Neural cell (in vitro differentiated cells): ENCODE results near the gene GASK1A. TPM values are rescaled to one million over a fixed set of nuclear protein-coding genes. Genes with fewer than 3 reads are reported as not detected.
"Not testable (repeated sequence)": the region's sequence is repeated elsewhere in the genome, so short reads cannot be mapped to it uniquely, and the experiment has no call there.

Source experiments
- H2AFZ ChIP-seq: fragments of 200-600, 300-800 bp; sonication (generic), shearing (Covaris generic); 2 replicates; pipeline ENCODE4 v1.6.0; 2014; ENCODE audit warnings: low read depth, mild to moderate bottlenecking, antibody characterized with exemption, low read length, moderate library complexity
- H3F3A ChIP-seq: fragments of 200-600 bp; shearing (Covaris generic); 2 replicates; pipeline ENCODE4 v1.6.1; 2016; ENCODE audit warnings: mild to moderate bottlenecking, moderate library complexity, mixed read lengths, antibody characterized with exemption, low read length; ENCODE audit not compliant: insufficient read depth, poor library complexity, severe bottlenecking
- H3K27ac ChIP-seq: fragments of 200-600, 300-800 bp; sonication (generic), shearing (Covaris generic); 2 replicates; pipeline ENCODE4 v1.5.1; 2014; ENCODE audit warnings: mild to moderate bottlenecking, low read length, moderate library complexity
- H3K27me3 ChIP-seq: fragments of 300-800, 200-600 bp; sonication (generic), shearing (Covaris generic); 2 replicates; pipeline ENCODE4 v1.6.0; 2014; ENCODE audit warnings: mild to moderate bottlenecking, low read depth, low read length, moderate library complexity; ENCODE audit not compliant: insufficient read depth
- H3K36me3 ChIP-seq: fragments of 300-800, 200-600 bp; sonication (generic), shearing (Covaris generic); 2 replicates; pipeline ENCODE4 v1.5.1; 2014; ENCODE audit warnings: mild to moderate bottlenecking, antibody characterized with exemption, low read length, moderate library complexity; ENCODE audit not compliant: insufficient read depth
- H3K4me2 ChIP-seq: fragments of 300-800, 200-600 bp; sonication (generic), shearing (Covaris generic); 2 replicates; pipeline ENCODE4 v1.6.0; 2014; ENCODE audit warnings: mild to moderate bottlenecking, low read length
- H3K4me3 ChIP-seq: fragments of 300-800, 200-600 bp; sonication (generic), shearing (Covaris generic); 2 replicates; pipeline ENCODE4 v1.5.1; 2014; ENCODE audit warnings: mild to moderate bottlenecking, low read length, moderate library complexity
- H3K79me2 ChIP-seq: fragments of 200-600 bp; shearing (Covaris generic); replicated peaks from 2 replicates; pipeline ENCODE4 v1.6.0; 2014; ENCODE audit warnings: mild to moderate bottlenecking, low read length, moderate library complexity; ENCODE audit not compliant: insufficient read depth
- H3K9ac ChIP-seq: fragments of 300-800, 200-600 bp; sonication (generic), shearing (Covaris generic); 2 replicates; pipeline ENCODE4 v1.6.1; 2016; ENCODE audit warnings: mild to moderate bottlenecking, low read length, mixed read lengths
- H3K9me2 ChIP-seq: fragments of 200-600 bp; shearing (Covaris generic); 2 replicates; pipeline ENCODE4 v1.6.1; 2016; ENCODE audit warnings: mild to moderate bottlenecking, low read length, mixed read lengths; ENCODE audit not compliant: insufficient read depth
- H3K9me3 ChIP-seq: fragments of 200-600, 300-800 bp; sonication (generic), shearing (Covaris generic); 2 replicates; pipeline ENCODE4 v1.6.1; 2016; ENCODE audit warnings: mild to moderate bottlenecking, mixed run types, low read length, moderate library complexity, mixed read lengths
- H4K20me1 ChIP-seq: fragments of 200-600 bp; shearing (Covaris generic); 2 replicates; pipeline ENCODE4 v1.6.1; 2016; ENCODE audit warnings: mild to moderate bottlenecking, mixed run types; ENCODE audit not compliant: insufficient read depth
- EP300 ChIP-seq: fragments of 450-650 bp; conservative IDR thresholded peaks from 2 replicates; pipeline ENCODE4 v1.6.1; 2014; ENCODE audit warnings: antibody characterized with exemption, mild to moderate bottlenecking, moderate library complexity; ENCODE audit not compliant: poor library complexity, severe bottlenecking
- POLR2AphosphoS5 ChIP-seq: IDR thresholded peaks from 2 replicates; pipeline ENCODE4 v1.6.1; 2012
- RAD21 ChIP-seq: fragments of 450-650 bp; conservative IDR thresholded peaks from 2 replicates; pipeline ENCODE4 v1.6.1; 2014; ENCODE audit warnings: antibody characterized with exemption, mild to moderate bottlenecking, moderate library complexity
- SMC3 ChIP-seq: fragments of 450-650 bp; conservative IDR thresholded peaks from 2 replicates; pipeline ENCODE4 v1.6.1; 2014; ENCODE audit warnings: antibody characterized with exemption, mild to moderate bottlenecking, moderate library complexity; ENCODE audit not compliant: poor library complexity
- TAF1 ChIP-seq: IDR thresholded peaks from 2 replicates; pipeline ENCODE4 v1.6.1; 2012; ENCODE audit warnings: low read depth
- polyA plus RNA-seq: library from polyadenylated mRNA; depleted of rRNA; stranded (reverse); fragments of >200 nt; gene quantifications from 2 replicates; pipeline ENCODE4 v1.2.3, GENCODE V29; 2014
- TF ChIP-seq, protein P1 (sequence below): fragments of 450-650 bp; IDR thresholded peaks from 2 replicates; pipeline ENCODE4 v1.5.1; 2014; ENCODE audit warnings: antibody characterized with exemption, mild to moderate bottlenecking, moderate library complexity; ENCODE audit not compliant: poor library complexity, severe bottlenecking
- TF ChIP-seq, protein P2 (sequence below): IDR thresholded peaks from 2 replicates; pipeline ENCODE4 v1.6.1; 2012; ENCODE audit warnings: borderline replicate concordance

The GASK1A gene
- polyA plus RNA-seq, 1 donor from 2014 or later = not detected

DNA sequence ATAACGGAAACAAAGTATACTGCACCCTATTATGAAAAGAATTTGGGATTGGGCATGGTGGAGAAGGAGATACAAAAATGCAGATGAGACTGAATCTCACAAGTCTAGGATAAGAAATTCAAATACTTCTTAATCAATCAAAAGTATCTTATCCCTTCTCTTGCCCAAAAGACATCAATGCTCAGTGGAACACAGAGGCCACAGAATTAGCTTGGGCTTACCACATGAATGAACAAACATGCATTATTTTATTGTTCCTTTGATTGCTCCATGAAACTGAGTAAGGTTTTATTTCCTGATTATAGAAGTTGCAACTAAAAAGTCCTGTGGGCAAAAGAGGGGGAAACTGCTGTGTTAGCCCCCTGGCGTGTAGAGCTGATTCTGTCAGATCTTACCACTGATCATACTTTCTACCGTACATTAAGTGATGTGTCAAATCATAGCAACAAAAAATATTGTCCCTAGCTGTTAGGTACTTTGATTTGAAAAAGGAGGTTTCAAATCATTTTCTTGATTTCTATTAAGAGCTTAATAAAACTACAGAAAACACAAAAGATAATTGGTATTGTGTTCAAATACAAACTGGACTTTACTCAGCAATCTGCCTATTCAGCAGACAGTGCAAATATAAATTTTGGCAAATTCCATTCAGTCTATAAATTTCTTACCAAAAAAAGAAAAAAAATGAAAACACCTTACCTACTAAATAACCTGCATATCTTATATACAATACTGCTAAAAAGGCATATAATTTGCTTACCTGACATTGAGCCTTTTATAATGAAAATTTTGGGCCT, 7.9 kb upstream of the GASK1A start:
- Histone ChIP-seq H3K79me2 (no peaks in the 10 kb centered on the region), H3K4me2 (no peak overlapping the region), H3K27ac (no peak overlapping the region), H3K9ac (no peak overlapping the region), H4K20me1 (no peaks in the 10 kb centered on the region), H3K9me3 (peaks cover 5% of the 10 kb centered on the region), H3K27me3 (no peaks in the 10 kb centered on the region), H3K9me2 (no peaks in the 10 kb centered on the region), H3K4me3 (no peak overlapping the region), H3K36me3 (no peaks in the 10 kb centered on the region), H3F3A (no peaks in the 10 kb centered on the region), H2AFZ (no peak overlapping the region)
- no peak for TF ChIP-seq TAF1

DNA sequence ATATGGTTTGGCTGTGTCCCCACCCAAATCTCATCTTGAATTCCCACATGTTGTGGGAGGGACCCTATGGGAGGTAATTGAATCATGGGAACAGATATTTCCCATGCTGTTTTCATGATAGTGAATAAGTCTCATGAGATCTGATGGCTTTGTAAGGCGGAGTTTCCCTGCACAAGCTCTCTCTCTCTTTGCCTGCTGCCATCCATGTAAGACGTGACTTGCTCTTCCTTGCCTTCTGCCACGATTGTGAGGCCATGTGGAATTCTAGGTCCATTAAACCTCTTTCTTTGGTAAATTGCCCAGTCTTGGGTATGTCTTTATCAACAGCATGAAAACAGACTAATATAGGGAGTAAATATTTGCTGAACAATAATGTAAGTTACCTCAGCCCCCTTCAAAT, 4.2 kb upstream of the GASK1A start:
- not testable (repeated sequence) for H3K27ac ChIP-seq, H3K79me2 ChIP-seq, H3K9me3 ChIP-seq, H3K36me3 ChIP-seq, H2AFZ ChIP-seq, H3K9ac ChIP-seq, H4K20me1 ChIP-seq, H3K4me2 ChIP-seq, H3F3A ChIP-seq, H3K9me2 ChIP-seq, H3K4me3 ChIP-seq
- H3K27me3 ChIP-seq = peaks cover 23% of the 10 kb centered on the region

DNA sequence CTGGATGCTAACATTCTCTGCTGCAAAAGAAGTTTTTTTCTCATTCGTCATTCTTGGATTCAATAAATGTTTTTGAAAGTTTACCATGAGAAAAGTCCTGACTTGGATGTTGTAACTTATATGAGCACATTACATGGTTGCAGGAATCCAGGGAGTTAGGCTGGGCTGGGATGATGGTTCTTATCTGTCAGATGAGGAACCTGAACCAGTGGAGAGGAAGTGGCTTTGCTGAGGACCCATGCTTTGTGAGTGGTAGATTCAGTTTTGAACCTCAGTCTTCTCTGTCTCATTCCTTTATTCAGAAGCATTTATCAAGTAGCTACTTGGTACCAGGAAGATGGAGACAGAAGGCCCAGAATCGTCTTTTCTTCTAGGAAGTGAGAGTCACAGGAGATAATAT, 3.7 kb upstream of the GASK1A start:
- Histone ChIP-seq H3K9ac (no peak overlapping the region), H3K4me2 (no peak overlapping the region), H3K9me3 (peaks cover 5% of the 10 kb centered on the region), H3K79me2 (no peaks in the 10 kb centered on the region), H3K4me3 (no peak overlapping the region), H3K9me2 (no peaks in the 10 kb centered on the region), H3K27ac (no peak overlapping the region), H4K20me1 (no peaks in the 10 kb centered on the region), H2AFZ (no peak overlapping the region), H3K27me3 (peaks cover 28% of the 10 kb centered on the region), H3K36me3 (no peaks in the 10 kb centered on the region), H3F3A (no peaks in the 10 kb centered on the region)
- TF ChIP-seq EP300 = no peak
- no peak for TF ChIP-seq SMC3
- TF ChIP-seq POLR2AphosphoS5 = no peak
- TF ChIP-seq, protein P1, sequence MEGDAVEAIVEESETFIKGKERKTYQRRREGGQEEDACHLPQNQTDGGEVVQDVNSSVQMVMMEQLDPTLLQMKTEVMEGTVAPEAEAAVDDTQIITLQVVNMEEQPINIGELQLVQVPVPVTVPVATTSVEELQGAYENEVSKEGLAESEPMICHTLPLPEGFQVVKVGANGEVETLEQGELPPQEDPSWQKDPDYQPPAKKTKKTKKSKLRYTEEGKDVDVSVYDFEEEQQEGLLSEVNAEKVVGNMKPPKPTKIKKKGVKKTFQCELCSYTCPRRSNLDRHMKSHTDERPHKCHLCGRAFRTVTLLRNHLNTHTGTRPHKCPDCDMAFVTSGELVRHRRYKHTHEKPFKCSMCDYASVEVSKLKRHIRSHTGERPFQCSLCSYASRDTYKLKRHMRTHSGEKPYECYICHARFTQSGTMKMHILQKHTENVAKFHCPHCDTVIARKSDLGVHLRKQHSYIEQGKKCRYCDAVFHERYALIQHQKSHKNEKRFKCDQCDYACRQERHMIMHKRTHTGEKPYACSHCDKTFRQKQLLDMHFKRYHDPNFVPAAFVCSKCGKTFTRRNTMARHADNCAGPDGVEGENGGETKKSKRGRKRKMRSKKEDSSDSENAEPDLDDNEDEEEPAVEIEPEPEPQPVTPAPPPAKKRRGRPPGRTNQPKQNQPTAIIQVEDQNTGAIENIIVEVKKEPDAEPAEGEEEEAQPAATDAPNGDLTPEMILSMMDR = no peak
- TF ChIP-seq, protein P2, sequence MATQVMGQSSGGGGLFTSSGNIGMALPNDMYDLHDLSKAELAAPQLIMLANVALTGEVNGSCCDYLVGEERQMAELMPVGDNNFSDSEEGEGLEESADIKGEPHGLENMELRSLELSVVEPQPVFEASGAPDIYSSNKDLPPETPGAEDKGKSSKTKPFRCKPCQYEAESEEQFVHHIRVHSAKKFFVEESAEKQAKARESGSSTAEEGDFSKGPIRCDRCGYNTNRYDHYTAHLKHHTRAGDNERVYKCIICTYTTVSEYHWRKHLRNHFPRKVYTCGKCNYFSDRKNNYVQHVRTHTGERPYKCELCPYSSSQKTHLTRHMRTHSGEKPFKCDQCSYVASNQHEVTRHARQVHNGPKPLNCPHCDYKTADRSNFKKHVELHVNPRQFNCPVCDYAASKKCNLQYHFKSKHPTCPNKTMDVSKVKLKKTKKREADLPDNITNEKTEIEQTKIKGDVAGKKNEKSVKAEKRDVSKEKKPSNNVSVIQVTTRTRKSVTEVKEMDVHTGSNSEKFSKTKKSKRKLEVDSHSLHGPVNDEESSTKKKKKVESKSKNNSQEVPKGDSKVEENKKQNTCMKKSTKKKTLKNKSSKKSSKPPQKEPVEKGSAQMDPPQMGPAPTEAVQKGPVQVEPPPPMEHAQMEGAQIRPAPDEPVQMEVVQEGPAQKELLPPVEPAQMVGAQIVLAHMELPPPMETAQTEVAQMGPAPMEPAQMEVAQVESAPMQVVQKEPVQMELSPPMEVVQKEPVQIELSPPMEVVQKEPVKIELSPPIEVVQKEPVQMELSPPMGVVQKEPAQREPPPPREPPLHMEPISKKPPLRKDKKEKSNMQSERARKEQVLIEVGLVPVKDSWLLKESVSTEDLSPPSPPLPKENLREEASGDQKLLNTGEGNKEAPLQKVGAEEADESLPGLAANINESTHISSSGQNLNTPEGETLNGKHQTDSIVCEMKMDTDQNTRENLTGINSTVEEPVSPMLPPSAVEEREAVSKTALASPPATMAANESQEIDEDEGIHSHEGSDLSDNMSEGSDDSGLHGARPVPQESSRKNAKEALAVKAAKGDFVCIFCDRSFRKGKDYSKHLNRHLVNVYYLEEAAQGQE = no peak
- TF ChIP-seq RAD21 = no peak
